Nephron progenitor cell (in vitro differentiated cells): ENCODE data around the gene TP53TG3.
"Not testable (repeated sequence)": the region's sequence is repeated elsewhere in the genome, so short reads cannot be mapped to it uniquely, and the experiment has no call there.

ENCODE experiments used
- DNase-seq: peaks from one replicate; pipeline ENCODE4 v3.0.0; 2021
- H3K27ac Mint-ChIP-seq: 2 replicates; pipeline ENCODE4 v1.8.0; 2021; ENCODE audit warnings: mild to moderate bottlenecking, moderate library complexity, mixed read lengths
- H3K27me3 Mint-ChIP-seq: 2 replicates; pipeline ENCODE4 v1.8.0; 2021; ENCODE audit warnings: mild to moderate bottlenecking, low read depth, mixed read lengths; ENCODE audit not compliant: poor library complexity
- H3K36me3 Mint-ChIP-seq: 2 replicates; pipeline ENCODE4 v1.8.0; 2021; ENCODE audit warnings: low read depth, mixed read lengths
- H3K4me1 Mint-ChIP-seq: 2 replicates; pipeline ENCODE4 v1.8.0; 2021; ENCODE audit warnings: mixed read lengths
- H3K4me3 Mint-ChIP-seq: 2 replicates; pipeline ENCODE4 v1.8.0; 2021; ENCODE audit warnings: mild to moderate bottlenecking, moderate library complexity, mixed read lengths
- H3K9me3 Mint-ChIP-seq: 2 replicates; pipeline ENCODE4 v1.8.0; 2021; ENCODE audit warnings: mild to moderate bottlenecking, moderate library complexity, mixed read lengths

Gene TP53TG3, protein sequence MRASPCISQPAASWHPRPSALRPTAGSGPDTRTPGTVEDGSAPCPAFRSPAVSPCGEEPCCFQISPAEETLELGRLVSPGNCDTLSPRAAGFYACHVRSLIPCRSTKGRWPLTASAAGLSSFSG

DNA sequence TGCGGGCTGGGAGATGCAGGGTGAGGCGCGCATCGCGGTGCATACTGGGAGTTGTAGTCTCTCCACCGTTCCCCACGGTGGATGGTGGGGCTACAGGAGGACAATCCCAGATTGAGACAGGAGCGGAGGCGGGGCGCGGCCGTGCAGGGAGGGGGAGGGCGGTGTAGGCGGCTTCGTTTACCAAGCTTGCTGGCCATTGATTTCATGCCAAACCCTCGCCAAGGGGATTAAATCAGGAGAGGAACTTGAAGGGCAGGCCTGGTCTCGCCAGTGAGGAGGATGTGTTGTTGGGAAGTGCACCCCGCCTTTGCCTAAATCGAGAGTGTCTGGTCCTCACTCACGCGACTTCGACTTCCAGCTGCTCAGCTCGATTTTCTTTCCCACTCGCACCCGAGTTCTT lies at the start of gene TP53TG3:
Gene TP53TG3, minus strand, starts transcription at position 101 of the 400 bp plus-strand sequence. Its CDS starts 68 bp downstream, at position 33.
- H3K27ac Mint-ChIP-seq, H3K9me3 Mint-ChIP-seq, H3K4me1 Mint-ChIP-seq, DNase-seq, H3K36me3 Mint-ChIP-seq, H3K27me3 Mint-ChIP-seq, H3K4me3 Mint-ChIP-seq: not testable (repeated sequence)

DNA sequence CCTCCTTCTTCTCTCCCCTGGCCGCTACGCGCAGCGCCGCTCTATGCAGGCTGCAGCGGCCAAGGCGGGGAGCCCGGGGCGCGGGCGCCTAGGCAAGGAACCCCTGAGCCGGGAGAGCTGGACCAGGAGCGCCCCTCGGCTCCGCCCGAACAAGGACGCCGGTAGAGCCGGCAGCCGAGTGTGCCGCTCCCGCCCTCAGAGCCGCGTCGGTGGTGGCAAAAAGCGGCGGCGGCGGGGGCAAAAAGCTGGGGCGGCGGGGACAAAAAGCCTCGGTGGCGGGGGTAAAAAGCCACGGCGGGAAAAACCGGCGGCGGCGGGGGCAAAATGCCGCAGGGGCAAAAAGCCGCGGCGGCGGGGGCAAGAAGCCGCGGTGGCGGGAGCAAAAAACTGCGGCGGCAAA lies 25.1 kb downstream of the TP53TG3 start:
- H3K27ac Mint-ChIP-seq, H3K4me3 Mint-ChIP-seq, DNase-seq, H3K4me1 Mint-ChIP-seq, H3K27me3 Mint-ChIP-seq: not testable (repeated sequence)
- Mint-ChIP-seq H3K9me3 (peaks cover 14% of the 10 kb centered on the region), H3K36me3 (peaks cover 11% of the 10 kb centered on the region)

DNA sequence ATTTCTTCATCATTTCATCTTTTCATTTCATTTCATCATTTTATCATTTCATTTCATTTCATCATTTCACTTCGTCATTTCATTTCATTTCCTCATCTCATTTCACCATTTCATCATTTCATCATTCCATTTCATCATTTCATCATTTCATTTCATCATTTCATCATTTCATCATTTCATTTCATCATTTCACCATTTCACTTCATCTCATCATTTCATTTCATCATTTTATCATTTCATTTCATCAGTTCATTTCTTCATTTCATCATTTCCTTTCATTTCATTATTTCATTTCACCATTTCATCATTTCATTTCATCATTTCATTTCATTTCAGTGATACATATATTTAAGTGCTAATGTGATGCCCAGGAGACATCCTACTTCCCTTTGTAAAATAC lies 28.4 kb downstream of the TP53TG3 start:
- H3K4me3 Mint-ChIP-seq, H3K27ac Mint-ChIP-seq, H3K4me1 Mint-ChIP-seq, DNase-seq, H3K27me3 Mint-ChIP-seq: not testable (repeated sequence)
- Mint-ChIP-seq H3K9me3 (peaks cover 28% of the 10 kb centered on the region), H3K36me3 (peaks cover 22% of the 10 kb centered on the region)

DNA sequence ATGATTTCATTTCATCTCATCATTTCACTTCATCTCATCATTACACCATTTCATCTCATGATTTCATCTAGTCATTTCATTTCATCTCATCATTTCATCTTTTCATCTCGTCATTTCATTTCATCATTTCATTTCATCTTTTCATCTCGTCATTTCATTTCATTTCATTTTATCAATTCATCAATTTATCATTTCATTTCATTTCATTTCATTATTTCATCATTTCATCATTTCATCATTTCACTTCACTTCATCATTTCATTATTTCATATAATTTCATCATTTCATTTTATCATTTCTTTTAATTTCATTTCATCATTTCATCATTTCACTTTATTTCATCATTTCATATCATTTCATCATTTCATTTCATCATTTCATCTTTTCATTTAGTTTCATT lies 29.2 kb downstream of the TP53TG3 start:
- not testable (repeated sequence) for DNase-seq, H3K4me3 Mint-ChIP-seq, H3K4me1 Mint-ChIP-seq, H3K27ac Mint-ChIP-seq, H3K27me3 Mint-ChIP-seq
- Mint-ChIP-seq H3K9me3 (peaks cover 28% of the 10 kb centered on the region), H3K36me3 (peaks cover 22% of the 10 kb centered on the region)

DNA sequence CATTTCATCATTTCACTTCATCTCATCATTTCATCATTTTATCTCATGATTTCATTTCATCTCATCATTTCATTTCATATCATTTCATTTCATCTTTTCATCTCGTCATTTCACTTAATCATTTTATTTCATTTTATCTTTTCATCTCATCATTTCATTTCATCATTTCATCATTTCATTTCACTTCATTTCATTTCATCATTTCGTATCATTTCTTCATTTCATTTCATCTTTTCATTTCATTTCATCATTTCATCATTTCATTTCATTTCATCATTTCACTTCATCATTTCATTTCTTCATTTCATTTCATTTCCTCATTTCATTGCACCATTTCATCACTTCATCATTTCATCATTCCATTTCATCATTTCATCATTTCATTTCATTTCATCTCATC lies 29.8 kb downstream of the TP53TG3 start:
- not testable (repeated sequence) for DNase-seq, H3K27ac Mint-ChIP-seq, H3K27me3 Mint-ChIP-seq, H3K4me3 Mint-ChIP-seq, H3K4me1 Mint-ChIP-seq
- Mint-ChIP-seq H3K36me3 (peaks cover 22% of the 10 kb centered on the region), H3K9me3 (peaks cover 28% of the 10 kb centered on the region)

DNA sequence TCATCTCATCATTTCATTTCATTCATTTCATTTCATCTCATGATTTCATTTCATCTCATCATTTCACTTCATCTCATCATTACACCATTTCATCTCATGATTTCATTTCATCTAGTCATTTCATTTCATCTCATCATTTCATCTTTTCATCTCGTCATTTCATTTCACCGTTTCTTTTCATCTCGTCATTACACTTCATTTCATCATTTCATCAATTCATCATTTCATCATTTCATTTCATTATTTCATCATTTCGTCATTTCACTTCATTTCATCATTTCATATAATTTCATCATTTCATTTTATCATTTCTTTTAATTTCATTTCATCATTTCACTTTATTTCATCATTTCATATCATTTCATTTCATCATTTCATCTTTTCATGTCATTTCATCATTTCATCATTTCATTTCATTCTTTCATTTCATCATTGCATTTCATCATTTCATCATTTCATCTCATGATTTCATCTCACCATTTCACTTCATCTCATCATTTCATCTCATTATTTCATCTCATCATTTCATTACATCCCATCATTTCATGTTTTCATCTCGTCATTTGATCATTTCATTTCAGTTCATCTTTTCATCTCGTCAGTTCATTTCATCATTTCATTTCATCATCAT lies 30.6 kb downstream of the TP53TG3 start:
- H3K9me3 Mint-ChIP-seq: peaks cover 28% of the 10 kb centered on the region
- not testable (repeated sequence) for H3K27me3 Mint-ChIP-seq, DNase-seq, H3K4me3 Mint-ChIP-seq, H3K4me1 Mint-ChIP-seq, H3K27ac Mint-ChIP-seq
- H3K36me3 Mint-ChIP-seq: peaks cover 22% of the 10 kb centered on the region

DNA sequence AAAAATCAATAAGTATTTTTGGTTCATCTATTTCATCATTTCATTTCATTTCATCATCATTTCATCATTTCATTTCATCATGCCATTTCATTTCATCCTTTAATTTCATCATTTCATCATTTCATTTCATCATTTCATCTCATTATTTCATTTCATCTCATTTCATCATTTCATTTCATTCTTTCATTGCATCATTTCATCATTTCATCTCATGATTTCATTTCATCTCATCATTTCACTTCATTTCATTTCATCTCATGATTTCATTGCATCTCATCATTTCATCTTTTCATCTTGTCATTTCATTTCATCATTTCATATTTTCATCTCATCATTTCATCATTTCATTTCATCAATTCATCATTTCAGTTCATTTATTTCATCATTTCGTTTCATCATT lies 31.2 kb downstream of the TP53TG3 start:
- Mint-ChIP-seq H3K36me3 (peaks cover 22% of the 10 kb centered on the region), H3K9me3 (peaks cover 28% of the 10 kb centered on the region)
- H3K4me1 Mint-ChIP-seq, H3K27me3 Mint-ChIP-seq, DNase-seq, H3K4me3 Mint-ChIP-seq, H3K27ac Mint-ChIP-seq: not testable (repeated sequence)

DNA sequence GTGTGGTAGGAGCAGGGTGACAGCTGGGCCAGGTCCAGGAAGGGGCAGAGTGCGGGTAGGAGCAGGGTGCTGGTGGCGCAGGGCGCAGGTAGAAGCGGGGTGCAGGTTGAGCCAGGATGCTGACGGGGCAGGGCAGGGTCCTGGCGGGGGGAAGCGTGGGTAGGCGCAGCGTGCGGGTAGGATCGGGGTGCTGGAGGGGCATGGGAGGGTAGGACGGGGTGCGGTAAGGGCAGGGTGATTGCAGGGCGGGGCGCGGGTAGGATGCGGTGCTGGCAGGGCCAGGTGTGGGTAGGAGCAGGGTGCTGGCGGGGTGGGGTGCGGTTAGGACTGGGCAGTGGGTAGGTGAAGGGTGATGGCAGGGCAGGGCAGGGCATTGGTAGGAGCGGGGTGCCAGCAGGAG lies 38.4 kb downstream of the TP53TG3 start:
- H3K9me3 Mint-ChIP-seq, H3K27ac Mint-ChIP-seq, H3K36me3 Mint-ChIP-seq, H3K4me3 Mint-ChIP-seq, DNase-seq, H3K27me3 Mint-ChIP-seq, H3K4me1 Mint-ChIP-seq: not testable (repeated sequence)

DNA sequence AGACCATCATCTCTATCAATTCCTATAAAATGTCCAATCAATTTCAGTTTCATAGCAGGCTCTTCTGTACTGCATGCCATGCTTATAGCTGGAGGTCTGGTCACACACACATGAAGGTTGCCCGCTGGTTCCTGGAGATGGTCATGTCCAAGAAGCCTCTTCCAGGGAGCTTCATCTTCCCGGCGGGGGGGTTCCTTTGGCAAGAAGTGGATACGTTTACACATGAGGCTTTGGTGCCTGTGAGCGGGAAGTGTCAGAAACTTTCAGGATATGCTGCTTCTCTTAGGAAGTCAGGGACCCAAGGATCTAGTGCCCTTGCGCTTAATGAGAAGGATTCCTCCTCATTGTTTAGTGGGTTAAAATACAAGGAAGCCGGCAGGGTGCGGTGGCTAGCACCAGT lies 43.9 kb downstream of the TP53TG3 start:
- H3K27me3 Mint-ChIP-seq, H3K4me1 Mint-ChIP-seq, H3K36me3 Mint-ChIP-seq, H3K27ac Mint-ChIP-seq, DNase-seq, H3K4me3 Mint-ChIP-seq, H3K9me3 Mint-ChIP-seq: not testable (repeated sequence)
